KMS-11 (cell line): Measurements from ENCODE around the gene H2AZ1.

Experiments
- H2AFZ ChIP-seq: fragments of 200-600 bp; sonication (generic); 2 replicates; pipeline ENCODE4 v1.6.1; 2016; ENCODE audit warnings: antibody characterized with exemption, mixed run types, low read depth
- H3K27ac ChIP-seq: fragments of 200-600 bp; sonication (generic); 2 replicates; pipeline ENCODE4 v1.6.1; 2016; ENCODE audit warnings: mild to moderate bottlenecking, mixed run types
- H3K27me3 ChIP-seq: fragments of 200-600 bp; sonication (generic); 2 replicates; pipeline ENCODE4 v1.6.1; 2017; ENCODE audit warnings: mild to moderate bottlenecking, low read depth, mixed run types, moderate library complexity; ENCODE audit not compliant: insufficient read depth
- H3K36me3 ChIP-seq: fragments of 200-600 bp; sonication (generic); 2 replicates; pipeline ENCODE4 v1.6.1; 2017; ENCODE audit warnings: mild to moderate bottlenecking, mixed run types; ENCODE audit not compliant: insufficient read depth
- H3K4me1 ChIP-seq: fragments of 200-600 bp; sonication (generic); 2 replicates; pipeline ENCODE4 v1.6.1; 2016; ENCODE audit warnings: mild to moderate bottlenecking, low read depth, mixed run types; ENCODE audit not compliant: poor library complexity, severe bottlenecking
- H3K4me2 ChIP-seq: fragments of 200-600 bp; sonication (generic); 2 replicates; pipeline ENCODE4 v1.7.0; 2016; ENCODE audit warnings: mild to moderate bottlenecking, mixed run types
- H3K4me3 ChIP-seq: fragments of 200-600 bp; sonication (generic); IDR thresholded peaks from 2 replicates; pipeline ENCODE4 v1.6.1; 2017; ENCODE audit warnings: low read depth, low read length, mixed read lengths; ENCODE audit not compliant: insufficient read depth
- H3K79me2 ChIP-seq: fragments of 200-600 bp; sonication (generic); 2 replicates; pipeline ENCODE4 v1.6.1; 2016; ENCODE audit warnings: low read depth, mixed run types; ENCODE audit not compliant: insufficient read depth
- H3K9ac ChIP-seq: fragments of 200-600 bp; sonication (generic); 2 replicates; pipeline ENCODE4 v1.6.1; 2016; ENCODE audit warnings: mild to moderate bottlenecking, mixed run types
- H4K20me1 ChIP-seq: fragments of 200-600 bp; sonication (generic); 2 replicates; pipeline ENCODE4 v1.6.1; 2016; ENCODE audit warnings: mild to moderate bottlenecking, mixed run types; ENCODE audit not compliant: insufficient read depth
- CTCF ChIP-seq: fragments of 200-600 bp; sonication (generic); conservative IDR thresholded peaks from 2 replicates; pipeline ENCODE4 v1.6.1; 2017; ENCODE audit warnings: low read depth, mild to moderate bottlenecking, antibody characterized with exemption, low read length, moderate library complexity, mixed read lengths

The H2AZ1 gene

GRCh38 chr4:99986792-99987191 lies 36.7 kb upstream of the H2AZ1 start:
- Histone ChIP-seq H3K36me3 (no peaks in the 10 kb centered on the region), H3K79me2 (no peaks in the 10 kb centered on the region), H2AFZ (no peak overlapping the region), H3K4me2 (no peak overlapping the region), H3K27me3 (no peaks in the 10 kb centered on the region), H4K20me1 (no peaks in the 10 kb centered on the region), H3K4me1 (no peaks in the 10 kb centered on the region), H3K27ac (no peak overlapping the region), H3K4me3 (no peak overlapping the region), H3K9ac (no peak overlapping the region)
- no peak for TF ChIP-seq CTCF

GRCh38 chr4:99983289-99983943 lies 33.3 kb upstream of the H2AZ1 start:
- Histone ChIP-seq H3K27ac (no peak overlapping the region), H3K9ac (no peak overlapping the region), H3K36me3 (no peaks in the 10 kb centered on the region), H4K20me1 (no peaks in the 10 kb centered on the region), H3K79me2 (no peaks in the 10 kb centered on the region), H3K4me2 (no peak overlapping the region), H3K4me1 (no peaks in the 10 kb centered on the region), H3K27me3 (no peaks in the 10 kb centered on the region), H3K4me3 (no peak overlapping the region), H2AFZ (no peak overlapping the region)
- no peak for TF ChIP-seq CTCF

- H4K20me1 ChIP-seq = no peaks in the 10 kb centered on the region
- no peak overlapping the region for H3K4me3 ChIP-seq
- H3K36me3 ChIP-seq = no peaks in the 10 kb centered on the region
- H3K79me2 ChIP-seq = no peaks in the 10 kb centered on the region
- H3K27me3 ChIP-seq = no peaks in the 10 kb centered on the region
- no peak for TF ChIP-seq CTCF
- no peaks in the 10 kb centered on the region for H3K4me1 ChIP-seq
- no peak overlapping the region for H3K9ac ChIP-seq
- no peak overlapping the region for H3K27ac ChIP-seq
- H2AFZ ChIP-seq = no peak overlapping the region
- no peak overlapping the region for H3K4me2 ChIP-seq
These were observed 29.8 kb upstream of the H2AZ1 start for GRCh38 chr4:99979872-99980271.

- Histone ChIP-seq H3K4me3 (no peak overlapping the region), H4K20me1 (no peaks in the 10 kb centered on the region), H3K4me1 (no peaks in the 10 kb centered on the region), H3K4me2 (no peak overlapping the region), H3K36me3 (no peaks in the 10 kb centered on the region), H3K9ac (no peak overlapping the region), H2AFZ (no peak overlapping the region), H3K79me2 (no peaks in the 10 kb centered on the region), H3K27me3 (no peaks in the 10 kb centered on the region), H3K27ac (no peak overlapping the region)
- TF ChIP-seq CTCF = no peak
These were observed 21.5 kb upstream of the H2AZ1 start for GRCh38 chr4:99971453-99972111.
